Measurements from ENCODE around the gene FAM163A.

FAM163A gene

GRCh38 chr1:179865377-179865776 lies 122.3 kb downstream of the FAM163A start:
- no peak for DNase-seq

All from activated CD4-positive, CD25-positive, alpha-beta regulatory T cell treated with anti-CD3 and anti-CD28 coated beads, Interleukin-2, amount 50 U/mL, for 72 hours (primary cell).